Stimulated activated CD8-positive, alpha-beta memory T cell treated with anti-CD3 and anti-CD28 coated beads, Interleukin-7, amount 100 ng/mL, for 4 hours (primary cell): ENCODE data around the gene PXK.
A peak's percentile ranks its signal among the peaks of the same experiment; 100 is the strongest.

Experiments
- DNase-seq, 2 donors: peaks; one replicate each; pipeline ENCODE4 v3.0.0-alpha.2; 2020; ENCODE audit warnings: low read depth in 2 of 2

PXK gene

GRCh38 chr3:58466899-58467563 lies 134.3 kb downstream of the PXK start:
- DNase-seq: no peak

DNA sequence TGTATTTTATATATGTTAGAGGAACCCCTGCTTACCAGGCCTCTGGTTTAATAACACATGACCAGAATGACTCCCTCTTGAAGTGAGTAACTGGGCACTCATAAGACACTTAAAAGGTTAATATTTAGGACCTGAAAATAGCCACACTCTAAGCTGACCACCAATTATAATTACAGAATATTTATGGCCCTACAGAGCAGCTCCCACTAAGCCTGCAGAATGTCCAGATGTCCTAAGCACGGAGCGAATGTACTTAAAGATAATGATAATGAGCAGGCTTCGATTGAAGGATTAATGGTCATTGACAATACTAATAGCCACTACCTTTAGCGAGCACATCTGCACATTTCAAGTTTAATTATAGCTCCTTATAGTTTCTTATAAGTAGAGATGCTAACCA lies 136.4 kb downstream of the PXK start:
- no peak for DNase-seq

DNA sequence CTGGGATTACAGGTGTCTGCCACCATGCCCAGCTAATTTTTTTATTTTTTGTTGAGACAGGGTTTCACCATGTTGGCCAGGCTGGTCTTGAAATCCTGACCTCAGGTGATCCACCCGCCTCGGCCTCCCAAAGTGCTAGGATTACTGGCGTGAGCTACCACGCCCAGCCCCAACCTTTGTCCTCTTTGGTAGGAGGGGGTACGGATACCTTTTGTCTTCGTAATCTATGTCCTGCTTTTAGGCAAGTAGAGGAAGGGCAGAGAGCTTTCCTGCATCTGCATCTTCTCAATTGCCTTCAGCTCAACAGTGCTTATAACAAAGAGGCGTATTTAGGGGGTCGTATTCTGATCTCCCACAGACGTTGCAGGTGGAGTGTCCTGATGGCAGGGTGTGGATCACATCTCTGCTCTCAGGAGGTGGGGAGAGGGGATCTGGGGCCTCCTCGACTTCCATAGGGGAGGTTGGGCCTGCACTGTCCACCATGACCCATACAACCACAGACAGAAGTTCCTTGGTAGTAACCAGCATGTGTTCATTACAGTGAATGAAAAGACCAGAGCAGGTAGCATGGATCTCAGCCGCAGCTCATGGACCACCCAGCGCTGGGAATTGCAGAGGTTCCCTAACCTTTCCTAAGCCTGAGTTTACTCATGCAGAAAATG lies 137.8 kb downstream of the PXK start:
- DNase-seq: no peak

GRCh38 chr3:58471025-58471887 lies 138.6 kb downstream of the PXK start:
- peak; percentile 18 to 35 for DNase-seq

- no peak for DNase-seq
Measured at GRCh38 chr3:58473275-58473674, 140.6 kb downstream of the PXK start.

GRCh38 chr3:58474348-58474911 lies 141.7 kb downstream of the PXK start:
- no peak for DNase-seq

GRCh38 chr3:58474967-58475578 lies 142.4 kb downstream of the PXK start:
- no peak for DNase-seq
